SK-N-MC (cell line): ENCODE data around the gene ZHX3.

Experiments used
- EZH2 ChIP-seq: fragments of 200-600 bp; sonication (generic); IDR thresholded peaks from one replicate; pipeline ENCODE4 v1.6.1; 2017; ENCODE audit warnings: antibody characterized with exemption
- FOXP2 ChIP-seq: optimal IDR thresholded peaks from 2 replicates; pipeline ENCODE3; 2011; ENCODE audit warnings: mild to moderate bottlenecking, moderate library complexity; ENCODE audit not compliant: insufficient read depth; ENCODE audit errors: extremely low read length, control extremely low read depth
- POLR2AphosphoS5 ChIP-seq: IDR thresholded peaks from 2 replicates; pipeline ENCODE4 v1.6.1; 2012; ENCODE audit warnings: mild to moderate bottlenecking, low read depth, low read length, borderline replicate concordance

DNA sequence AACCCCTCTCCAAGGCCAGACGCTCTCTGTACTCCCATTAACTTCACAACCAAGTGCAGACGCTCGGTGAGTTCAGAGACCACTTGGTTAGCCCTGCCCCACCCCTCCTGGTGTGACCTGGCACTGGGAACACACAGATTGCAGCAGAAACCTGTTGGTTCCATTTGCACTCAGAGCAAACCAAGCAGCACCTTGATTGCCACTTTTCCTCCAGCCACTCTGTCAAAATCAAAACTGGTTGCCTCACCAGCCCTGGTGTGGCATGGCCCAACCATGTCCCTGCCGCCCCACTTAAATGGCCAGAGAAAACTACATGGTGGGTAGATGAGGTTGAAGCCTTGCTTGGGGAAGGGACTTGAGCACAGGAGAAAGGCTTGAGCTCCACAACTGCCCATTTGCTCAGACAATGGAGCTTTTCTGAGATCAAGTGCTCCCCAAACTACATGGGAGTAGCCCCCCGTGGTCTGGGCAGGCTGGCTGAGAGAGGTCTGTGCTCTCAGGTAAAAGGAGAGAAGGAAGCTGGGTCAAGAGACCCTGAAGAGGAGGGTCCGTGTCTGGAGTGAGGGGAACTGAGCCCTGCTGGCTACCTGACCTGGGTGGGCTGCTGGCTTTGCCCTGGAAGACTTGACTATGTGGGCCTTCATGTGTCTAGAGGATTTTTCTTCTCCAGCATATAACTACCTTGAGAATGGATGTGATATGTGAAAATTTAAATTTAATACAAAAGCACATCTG lies 136.8 kb downstream of the ZHX3 start:
- TF ChIP-seq POLR2AphosphoS5, result no peak
- no peak for TF ChIP-seq EZH2
- no peak for TF ChIP-seq FOXP2
